HFFc6 (cell line): Measurements from ENCODE around the gene PARD3B. TPM values are rescaled to one million over a fixed set of nuclear protein-coding genes. Genes with fewer than 3 reads are reported as not detected.

Source experiments
- DNase-seq: peaks from one replicate; pipeline ENCODE4 v3.0.0-alpha.2; 2018
- H3K27ac Mint-ChIP-seq: 2 replicates; pipeline ENCODE4 v1.8.0; 2020; ENCODE audit warnings: mild to moderate bottlenecking, mixed read lengths
- H3K27me3 Mint-ChIP-seq: 2 replicates; pipeline ENCODE4 v1.8.0; 2021; ENCODE audit warnings: mild to moderate bottlenecking, moderate library complexity, mixed read lengths; ENCODE audit not compliant: insufficient read depth
- H3K36me3 Mint-ChIP-seq: 2 replicates; pipeline ENCODE4 v1.8.0; 2021; ENCODE audit warnings: low read depth, mixed read lengths
- H3K4me1 Mint-ChIP-seq: 2 replicates; pipeline ENCODE4 v1.8.0; 2020; ENCODE audit warnings: low read depth, mixed read lengths
- H3K4me3 Mint-ChIP-seq: 2 replicates; pipeline ENCODE4 v1.8.0; 2020; ENCODE audit warnings: mild to moderate bottlenecking, moderate library complexity, mixed read lengths
- H3K9me3 Mint-ChIP-seq: 2 replicates; pipeline ENCODE4 v1.8.0; 2020; ENCODE audit warnings: mild to moderate bottlenecking, mixed read lengths
- total RNA-seq, 6 experiments: library from RNA; stranded (reverse); fragmentation: NEBNext Ultra II Directional; extraction: Animal tissue kit (Norgen Biotek cat#: 25700); gene quantifications; 2 replicates in 1 of 6; 3 replicates in 5 of 6; pipeline ENCODE4 v1.2.3, GENCODE V29; 2021
- TF ChIP-seq, protein P1 (sequence below): fragments of 200-600 bp; sonication (generic); IDR thresholded peaks from 2 replicates; pipeline ENCODE4 v1.5.0; 2021; ENCODE audit warnings: antibody characterized with exemption, mild to moderate bottlenecking

PARD3B gene
- total RNA-seq, 6 experiments from 2014 or later = 14.0 to 22.4 (median 15.3) TPM

DNA sequence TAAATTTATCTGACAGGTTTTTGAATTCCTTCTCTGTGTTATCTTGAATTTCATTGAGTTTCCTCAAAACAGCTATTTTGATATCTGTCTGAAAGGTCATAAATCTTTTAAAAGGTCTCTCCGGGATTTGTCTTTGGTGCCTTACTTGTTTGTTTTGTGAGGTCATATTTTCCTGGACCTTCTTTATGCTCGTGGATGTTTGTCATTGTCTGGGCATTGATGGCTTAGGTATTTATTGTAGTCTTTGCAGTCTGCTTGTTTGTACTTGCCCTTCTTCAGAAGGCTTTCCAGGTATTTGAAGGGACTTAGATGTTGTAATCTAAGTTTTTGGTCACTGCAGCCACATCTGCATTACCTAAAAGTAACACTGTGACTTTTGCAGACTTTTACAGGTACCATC lies 355.2 kb downstream of the PARD3B start:
- Mint-ChIP-seq H3K4me1 (peaks cover 30% of the 10 kb centered on the region), H3K9me3 (peaks cover 12% of the 10 kb centered on the region), H3K27me3 (no peaks in the 10 kb centered on the region; the same call in 1 of the 2 replicates), H3K36me3 (peaks cover 16% of the 10 kb centered on the region), H3K4me3 (peak overlapping the region; percentile 54), H3K27ac (no peak overlapping the region)
- TF ChIP-seq, protein P1, sequence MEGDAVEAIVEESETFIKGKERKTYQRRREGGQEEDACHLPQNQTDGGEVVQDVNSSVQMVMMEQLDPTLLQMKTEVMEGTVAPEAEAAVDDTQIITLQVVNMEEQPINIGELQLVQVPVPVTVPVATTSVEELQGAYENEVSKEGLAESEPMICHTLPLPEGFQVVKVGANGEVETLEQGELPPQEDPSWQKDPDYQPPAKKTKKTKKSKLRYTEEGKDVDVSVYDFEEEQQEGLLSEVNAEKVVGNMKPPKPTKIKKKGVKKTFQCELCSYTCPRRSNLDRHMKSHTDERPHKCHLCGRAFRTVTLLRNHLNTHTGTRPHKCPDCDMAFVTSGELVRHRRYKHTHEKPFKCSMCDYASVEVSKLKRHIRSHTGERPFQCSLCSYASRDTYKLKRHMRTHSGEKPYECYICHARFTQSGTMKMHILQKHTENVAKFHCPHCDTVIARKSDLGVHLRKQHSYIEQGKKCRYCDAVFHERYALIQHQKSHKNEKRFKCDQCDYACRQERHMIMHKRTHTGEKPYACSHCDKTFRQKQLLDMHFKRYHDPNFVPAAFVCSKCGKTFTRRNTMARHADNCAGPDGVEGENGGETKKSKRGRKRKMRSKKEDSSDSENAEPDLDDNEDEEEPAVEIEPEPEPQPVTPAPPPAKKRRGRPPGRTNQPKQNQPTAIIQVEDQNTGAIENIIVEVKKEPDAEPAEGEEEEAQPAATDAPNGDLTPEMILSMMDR = no peak
- DNase-seq = no peak

DNA sequence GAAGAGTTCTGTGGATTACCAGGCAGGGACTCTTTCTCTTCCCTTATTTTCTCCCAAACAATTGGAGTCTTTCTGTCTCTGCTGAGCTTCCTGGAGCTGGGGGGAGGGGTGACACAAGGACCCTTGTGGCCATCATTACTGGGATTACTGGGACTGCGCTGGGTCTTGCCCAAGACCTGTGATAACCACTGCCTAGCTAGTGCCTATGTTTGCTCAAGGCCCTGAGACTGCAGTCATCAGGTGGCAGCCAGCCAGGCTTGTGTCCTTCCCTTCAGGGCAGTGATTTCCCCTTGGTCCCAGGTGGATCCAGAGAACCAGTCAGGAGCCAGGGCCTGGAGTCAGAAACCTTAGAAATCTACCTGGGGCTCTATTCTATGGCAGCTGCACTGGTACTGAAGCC lies 355.6 kb downstream of the PARD3B start:
- Mint-ChIP-seq H3K27ac (no peak overlapping the region), H3K4me1 (peaks cover 34% of the 10 kb centered on the region), H3K36me3 (peaks cover 16% of the 10 kb centered on the region), H3K27me3 (no peaks in the 10 kb centered on the region; the same call in 1 of the 2 replicates), H3K4me3 (no peak overlapping the region), H3K9me3 (peaks cover 12% of the 10 kb centered on the region)
- DNase-seq = no peak
- TF ChIP-seq, protein P1 = no peak

DNA sequence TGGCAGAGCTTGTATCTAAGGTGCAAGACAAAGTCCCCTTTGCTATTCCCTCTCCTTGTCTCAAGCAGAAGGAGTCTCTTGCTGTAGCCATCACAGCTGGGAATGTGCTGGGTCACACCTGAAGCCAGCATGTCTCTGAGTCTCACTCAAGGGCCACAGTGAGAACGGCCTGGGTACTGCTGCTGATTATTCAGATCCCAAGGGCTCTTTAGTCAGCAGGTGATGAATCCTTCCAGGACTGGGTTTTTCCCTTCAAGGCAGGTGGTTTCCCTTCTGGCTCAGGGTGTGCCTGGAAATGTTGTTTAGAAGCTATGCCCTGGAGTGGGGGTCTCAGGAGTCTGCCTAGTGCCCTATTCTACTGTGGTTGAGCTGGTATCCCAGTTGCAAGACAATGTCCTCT lies 356.3 kb downstream of the PARD3B start:
- Mint-ChIP-seq H3K27me3 (no peaks in the 10 kb centered on the region; the same call in 1 of the 2 replicates), H3K9me3 (peaks cover 12% of the 10 kb centered on the region), H3K4me3 (no peak overlapping the region; the same call in 1 of the 2 replicates), H3K27ac (no peak overlapping the region), H3K4me1 (peaks cover 41% of the 10 kb centered on the region), H3K36me3 (peaks cover 16% of the 10 kb centered on the region)
- no peak for DNase-seq
- TF ChIP-seq, protein P1 = no peak

DNA sequence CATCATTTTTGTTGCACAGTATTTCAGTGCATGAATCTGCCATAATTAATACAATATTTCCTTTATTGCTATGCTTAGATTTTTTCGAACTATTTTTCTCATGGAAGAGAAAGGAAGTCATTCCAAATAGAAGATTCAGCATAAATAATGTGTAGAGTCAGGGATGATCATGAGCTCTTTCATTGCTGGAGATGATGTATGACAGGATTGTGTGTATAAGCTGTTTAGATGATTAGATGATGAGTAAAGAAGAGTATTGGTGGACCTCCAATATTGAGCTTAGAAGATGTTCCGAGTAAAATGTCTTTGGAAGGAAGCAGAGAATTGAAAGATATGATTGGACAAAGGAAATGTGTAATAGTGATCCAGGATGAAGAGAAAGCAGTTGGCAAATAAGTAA lies 364.5 kb downstream of the PARD3B start:
- no peak for DNase-seq
- 0 out of 2 replicates have a peak, but pooled peaks cover 5% of the 10 kb centered on the region for H3K36me3 Mint-ChIP-seq

GRCh38 chr2:204913312-204913711 lies 368.0 kb downstream of the PARD3B start:
- H3K36me3 Mint-ChIP-seq = 0 out of 2 replicates have a peak, but pooled peaks cover 5% of the 10 kb centered on the region
- TF ChIP-seq, protein P1 = no peak
- no peaks in the 10 kb centered on the region for H3K9me3 Mint-ChIP-seq
- no peak overlapping the region for H3K27ac Mint-ChIP-seq
- H3K27me3 Mint-ChIP-seq = no peaks in the 10 kb centered on the region; the same call in 1 of the 2 replicates
- H3K4me1 Mint-ChIP-seq = peaks cover 22% of the 10 kb centered on the region
- H3K4me3 Mint-ChIP-seq = no peak overlapping the region
- DNase-seq = no peak

More for the DNA sequence above, 364.5 kb downstream of the PARD3B start:
- TF ChIP-seq, protein P1 = no peak
- peaks cover 44% of the 10 kb centered on the region for H3K4me1 Mint-ChIP-seq
- peak overlapping the region; percentile 56 for H3K4me3 Mint-ChIP-seq
- H3K27me3 Mint-ChIP-seq = no peaks in the 10 kb centered on the region; the same call in 1 of the 2 replicates
- no peaks in the 10 kb centered on the region for H3K9me3 Mint-ChIP-seq
- H3K27ac Mint-ChIP-seq = peak overlapping the region; percentile 17; the same call in 1 of the 2 replicates
